H1 (cell line): ENCODE results near the gene GMCL2. TPM values are rescaled to one million over a fixed set of nuclear protein-coding genes. Genes with fewer than 3 reads are reported as not detected.

Experiments
- CTCF ChIA-PET: fragments of 300-600 bp; sonication (Branson Sonifier 250); formaldehyde crosslinking; loops from one replicate; lab custom pipeline; 2021; ENCODE audit not compliant: partially characterized antibody; lab: Charles Lee
- POLR2A ChIA-PET: fragments of 300-600 bp; sonication (Branson Sonifier 250); formaldehyde crosslinking; loops from one replicate; lab custom pipeline; 2021; ENCODE audit warnings: inconsistent platforms; ENCODE audit not compliant: partially characterized antibody; lab: Charles Lee
- DNase-seq, 2 experiments: peaks; one replicate each; pipeline versions ENCODE4 v3.0.0 to v3.0.0-alpha.2; 2010 to 2022; ENCODE audit warnings: low spot score in 2 of 2, low read depth in 1 of 2, mixed read lengths in 1 of 2
- FAIRE-seq: peaks from 2 replicates; lab custom pipeline; 2011; peaks lifted over from hg19 to GRCh38; lab: Jason Lieb, UNC
- H2AFZ ChIP-seq: 2 replicates; pipeline ENCODE4 v1.8.1; 2012; ENCODE audit warnings: low read length, inconsistent platforms
- H2AK5ac ChIP-seq: 2 replicates; pipeline ENCODE4 v1.6.1; 2013; ENCODE audit warnings: low read depth, low read length
- H2BK120ac ChIP-seq: replicated peaks from 2 replicates; pipeline ENCODE3; 2013; ENCODE audit warnings: low read depth, low read length, inconsistent platforms
- H2BK12ac ChIP-seq: 2 replicates; pipeline ENCODE4 v1.6.1; 2013; ENCODE audit warnings: low read depth, low read length
- H2BK15ac ChIP-seq: 2 replicates; pipeline ENCODE4 v1.6.1; 2013; ENCODE audit warnings: low read length
- H2BK20ac ChIP-seq: 2 replicates; pipeline ENCODE4 v1.6.1; 2013; ENCODE audit warnings: low read length
- H2BK5ac ChIP-seq: 2 replicates; pipeline ENCODE4 v1.6.1; 2013; ENCODE audit warnings: low read depth, low read length
- H3K14ac ChIP-seq: 2 replicates; pipeline ENCODE4 v1.6.1; 2013; ENCODE audit warnings: inconsistent platforms; ENCODE audit not compliant: insufficient read length
- H3K18ac ChIP-seq: 2 replicates; pipeline ENCODE4 v1.6.1; 2013; ENCODE audit warnings: low read length; ENCODE audit errors: extremely low read depth
- H3K23ac ChIP-seq: 2 replicates; pipeline ENCODE4 v1.6.1; 2013; ENCODE audit warnings: inconsistent platforms; ENCODE audit not compliant: insufficient read length
- H3K23me2 ChIP-seq: 2 replicates; pipeline ENCODE4 v1.6.1; 2013; ENCODE audit warnings: low read depth, low read length
- H3K27ac ChIP-seq: 2 replicates; pipeline ENCODE4 v1.6.1; 2011; ENCODE audit warnings: low read depth, low read length, inconsistent platforms
- H3K27me3 ChIP-seq, 4 experiments: replicated peaks in 1 of 4; 1 replicate in 1 of 4; 2 replicates in 3 of 4; pipeline versions ENCODE4 v1.6.1 to v1.8.1; 2011 to 2013; ENCODE audit warnings: low read length in 3 of 4, mild to moderate bottlenecking in 3 of 4, inconsistent platforms in 2 of 4, mixed read lengths in 2 of 4, moderate library complexity in 1 of 4; ENCODE audit not compliant: control insufficient read depth in 3 of 4, insufficient read depth in 3 of 4; ENCODE audit errors: extremely low read depth in 1 of 4
- H3K36me3 ChIP-seq, 4 experiments: 2 replicates each; pipeline versions ENCODE4 v1.6.1 to v1.8.1; 2011 to 2013; ENCODE audit warnings: mild to moderate bottlenecking in 4 of 4, low read length in 3 of 4, moderate library complexity in 2 of 4, control low read depth in 1 of 4, inconsistent platforms in 1 of 4; ENCODE audit not compliant: insufficient read depth in 4 of 4, control insufficient read depth in 2 of 4
- H3K4ac ChIP-seq: replicated peaks from 2 replicates; pipeline ENCODE3; 2013; ENCODE audit warnings: low read length, low read depth, mixed read lengths, inconsistent platforms; ENCODE audit not compliant: insufficient read length
- H3K4me1 ChIP-seq, 4 experiments: replicated peaks in 1 of 4; 1 replicate in 1 of 4; 2 replicates in 3 of 4; pipeline versions ENCODE4 v1.6.1 to v1.8.1; 2011 to 2013; ENCODE audit warnings: low read length in 3 of 4, inconsistent platforms in 2 of 4, mixed read lengths in 1 of 4; ENCODE audit not compliant: insufficient read depth in 4 of 4, control insufficient read depth in 3 of 4
- H3K4me2 ChIP-seq, 2 experiments: 2 replicates each; pipeline versions ENCODE4 v1.6.1 to v1.8.1; 2011 to 2013; ENCODE audit warnings: low read depth in 2 of 2, low read length in 2 of 2, control low read depth in 1 of 2, inconsistent platforms in 1 of 2, mild to moderate bottlenecking in 1 of 2; ENCODE audit not compliant: insufficient read depth in 1 of 2
- H3K4me3 ChIP-seq, 4 experiments: fragments of 200-600, 300-600 bp in 1 of 4; sonication (generic), shearing (Covaris generic), sonication (Bioruptor Twin) in 1 of 4; 2 replicates each; pipeline versions ENCODE4 v1.5.1 to v1.8.1; 2011 to 2016; ENCODE audit warnings: low read length in 4 of 4, low read depth in 3 of 4, control low read depth in 2 of 4, inconsistent platforms in 2 of 4, mild to moderate bottlenecking in 2 of 4, mixed read lengths in 1 of 4, moderate library complexity in 1 of 4; ENCODE audit not compliant: insufficient read depth in 2 of 4; ENCODE audit errors: extremely low read depth in 1 of 4
- H3K56ac ChIP-seq: replicated peaks from 2 replicates; pipeline ENCODE3; 2013; ENCODE audit warnings: low read depth, mild to moderate bottlenecking, mixed read lengths, low read length, inconsistent platforms; ENCODE audit not compliant: insufficient read length
- H3K79me1 ChIP-seq: 2 replicates; pipeline ENCODE4 v1.6.1; 2013; ENCODE audit warnings: low read depth, low read length, control low read depth
- H3K79me2 ChIP-seq, 2 experiments: 2 replicates each; pipeline versions ENCODE4 v1.6.1 to v1.8.1; 2012 to 2013; ENCODE audit warnings: low read length in 2 of 2, mild to moderate bottlenecking in 2 of 2, inconsistent platforms in 1 of 2; ENCODE audit not compliant: insufficient read depth in 2 of 2, control insufficient read depth in 1 of 2
- H3K9ac ChIP-seq, 4 experiments: replicated peaks in 1 of 4; 1 replicate in 1 of 4; 2 replicates in 3 of 4; pipeline versions ENCODE4 v1.6.1 to v1.8.1; 2011 to 2013; ENCODE audit warnings: low read depth in 3 of 4, low read length in 3 of 4, control low read depth in 2 of 4, mild to moderate bottlenecking in 2 of 4, moderate library complexity in 2 of 4, inconsistent platforms in 1 of 4; ENCODE audit errors: extremely low read depth in 1 of 4
- H3K9me3 ChIP-seq, 2 experiments: 2 replicates each; pipeline versions ENCODE4 v1.6.1 to v1.8.1; 2012 to 2013; ENCODE audit warnings: mild to moderate bottlenecking in 2 of 2, moderate library complexity in 2 of 2, control low read depth in 1 of 2, inconsistent platforms in 1 of 2, low read depth in 1 of 2, low read length in 1 of 2, mixed read lengths in 1 of 2; ENCODE audit not compliant: insufficient read depth in 2 of 2
- H4K20me1 ChIP-seq, 2 experiments: replicated peaks in 1 of 2; 2 replicates each; pipeline versions ENCODE3 to v1.8.1; 2011 to 2013; ENCODE audit warnings: inconsistent platforms in 2 of 2, low read length in 2 of 2, mild to moderate bottlenecking in 1 of 2; ENCODE audit not compliant: insufficient read depth in 2 of 2, control insufficient read depth in 1 of 2
- H4K5ac ChIP-seq: 2 replicates; pipeline ENCODE4 v1.6.1; 2013; ENCODE audit warnings: low read length, low read depth, mixed read lengths, inconsistent platforms; ENCODE audit not compliant: insufficient read length
- H4K8ac ChIP-seq: 2 replicates; pipeline ENCODE4 v1.8.0; 2013; ENCODE audit warnings: mild to moderate bottlenecking, moderate library complexity, low read length, inconsistent platforms; ENCODE audit not compliant: insufficient read depth; ENCODE audit errors: extremely low read depth
- H4K91ac ChIP-seq: replicated peaks from 2 replicates; pipeline ENCODE3; 2013; ENCODE audit warnings: low read length, mixed read lengths, inconsistent platforms; ENCODE audit not compliant: insufficient read length
- EZH2 ChIP-seq: fragments of 200-600 bp; sonication (generic); IDR thresholded peaks from 2 replicates; pipeline ENCODE4 v1.7.1; 2012; ENCODE audit warnings: low read depth, mild to moderate bottlenecking, moderate library complexity, low read length, inconsistent platforms; ENCODE audit not compliant: severe bottlenecking
- JUN ChIP-seq: IDR thresholded peaks from 2 replicates; pipeline ENCODE4 v1.6.1; 2011; ENCODE audit warnings: low read depth, mild to moderate bottlenecking, improper control_type of control experiment, low read length
- JUND ChIP-seq: IDR thresholded peaks from 2 replicates; pipeline ENCODE4 v1.6.1; 2011; ENCODE audit warnings: mild to moderate bottlenecking, improper control_type of control experiment, low read length
- MAX ChIP-seq: IDR thresholded peaks from 2 replicates; pipeline ENCODE4 v1.6.1; 2012; ENCODE audit warnings: inconsistent platforms
- NANOG ChIP-seq: IDR thresholded peaks from 2 replicates; pipeline ENCODE4 v1.6.1; 2011; ENCODE audit warnings: low read length, low read depth, mild to moderate bottlenecking, inconsistent platforms; ENCODE audit not compliant: insufficient read depth, poor library complexity, severe bottlenecking
- TCF12 ChIP-seq: IDR thresholded peaks from 2 replicates; pipeline ENCODE4 v1.6.1; 2011; ENCODE audit warnings: low read depth, mild to moderate bottlenecking, low read length
- WGBS, 2 experiments: shearing (Covaris generic) in 1 of 2; methylation state at CpG; one replicate each; pipeline versions ENCODE4 v1.1.6 to v1.1.7; 2013 to 2015; ENCODE audit warnings: low lambda C conversion rate in 2 of 2, mixed read lengths in 2 of 2, inconsistent platforms in 1 of 2, low coverage in 1 of 2, missing lambda C conversion rate in 1 of 2; ENCODE audit not compliant: insufficient replicate concordance in 2 of 2, insufficient coverage in 1 of 2, insufficient read length in 1 of 2; ENCODE audit errors: extremely low coverage in 1 of 2, missing lambda C conversion rate in 1 of 2; 5-methylcytosine and 5-hydroxymethylcytosine counted together
- polyA plus RNA-seq, 7 experiments: library from polyadenylated mRNA; depleted of rRNA in 3 of 7; stranded (reverse) in 5 of 7; unstranded in 2 of 7; fragments of >200 nt in 5 of 7; fragments of 200-250 nt in 2 of 7; gene quantifications; 1 replicate in 5 of 7; 2 replicates in 1 of 7; 4 replicates in 1 of 7; pipeline versions ENCODE4 v1.2.1 to v1.2.3, GENCODE V29; 2011 to 2013; ENCODE audit warnings: missing spikeins in 2 of 7, mixed read lengths in 2 of 7
- total RNA-seq: library from RNA; stranded (reverse); fragmentation: NEBNext Ultra II Directional; extraction: Animal tissue kit (Norgen Biotek cat#: 25700); gene quantifications from 2 replicates; pipeline ENCODE4 v1.2.1, GENCODE V29; 2021
- TF ChIP-seq, protein P1 (sequence below): IDR thresholded peaks from 2 replicates; pipeline ENCODE4 v1.6.1; 2012; ENCODE audit warnings: low read length, inconsistent platforms
- TF ChIP-seq, protein P2 (sequence below): IDR thresholded peaks from 2 replicates; pipeline ENCODE4 v1.6.1; 2011; ENCODE audit warnings: low read depth, mild to moderate bottlenecking, low read length; ENCODE audit not compliant: insufficient read depth

The GMCL2 gene
- total and polyA plus RNA-seq, 2 of the 8 experiments (the other 6 are each of a cell fraction or from before 2014, with no cell fraction given), result 0.13 TPM; not detected in 1

- H3K14ac ChIP-seq, result no peak overlapping the region
- H2BK120ac ChIP-seq, result no peak overlapping the region
- H4K8ac ChIP-seq, result peak overlapping the region; percentile 100; the same call in 1 of the 2 replicates
- H3K18ac ChIP-seq, result peak overlapping the region; percentile 83; the same call in 1 of the 2 replicates
- H3K79me1 ChIP-seq, result peaks cover 20% of the 10 kb centered on the region
- no peak overlapping the region for H2AFZ ChIP-seq
- peaks cover 0 to 10% (median 4%) of the 10 kb centered on the region in 4 experiments; a peak in 5 of 7 replicates for H3K4me1 ChIP-seq
- H3K9ac ChIP-seq, result peak overlapping the region; percentile 97 to 99 (median 99)
- H2BK20ac ChIP-seq, result no peak overlapping the region
- H4K5ac ChIP-seq, result no peak overlapping the region
- peak overlapping the region; percentile 93 to 100 (median 100) for H3K4me3 ChIP-seq
- ChIA-PET POLR2A (interaction anchor here (0.6 to 31.3 kb wide), 21 partner anchors 10 to 342 kb away, joined by 3 to 985 read pairs (median 5); partner anchors contain the start of genes GMCL2, NHP2 and PHYKPL), CTCF (interaction anchor here (0.7 to 3.3 kb wide), 6 partner anchors 8 to 714 kb away, joined by 3 to 20 read pairs (median 4); no protein-coding TSS in a partner anchor)
- H3K27ac ChIP-seq, result peak overlapping the region; percentile 95
- H3K23me2 ChIP-seq, result peaks cover 4% of the 10 kb centered on the region
- peak overlapping the region; percentile 79 for H4K91ac ChIP-seq
- no peaks in the 10 kb centered on the region for H3K27me3 ChIP-seq
- DNase-seq, result peak in 1 of 2 experiments; percentile 68
- H4K20me1 ChIP-seq, result peaks cover 41 to 44% of the 10 kb centered on the region in 2 experiments
- peak overlapping the region; percentile 84 to 95 for H3K4me2 ChIP-seq
- H3K56ac ChIP-seq, result no peak overlapping the region
- peaks cover 40 to 49% (median 46%) of the 10 kb centered on the region in 4 experiments for H3K36me3 ChIP-seq
- H3K4ac ChIP-seq, result no peak overlapping the region
- FAIRE-seq, result no peak
- no peak overlapping the region for H3K23ac ChIP-seq
- peaks cover 27 to 49% of the 10 kb centered on the region in 2 experiments for H3K79me2 ChIP-seq
- no peak overlapping the region for H2AK5ac ChIP-seq
- H2BK5ac ChIP-seq, result 0 out of 2 replicates have a peak overlapping the region, but pooled peaks have one; percentile 91
- WGBS, 2 experiments, result 1% methylated on average over 50 of the region's 90 CpGs; no CpG with 5 or more reads in 1 of the 2 experiments
- no peaks in the 10 kb centered on the region for H3K9me3 ChIP-seq
- no peak overlapping the region for H2BK15ac ChIP-seq
- no peak overlapping the region for H2BK12ac ChIP-seq
- no peak for TF ChIP-seq JUND
- TF ChIP-seq, protein P1, sequence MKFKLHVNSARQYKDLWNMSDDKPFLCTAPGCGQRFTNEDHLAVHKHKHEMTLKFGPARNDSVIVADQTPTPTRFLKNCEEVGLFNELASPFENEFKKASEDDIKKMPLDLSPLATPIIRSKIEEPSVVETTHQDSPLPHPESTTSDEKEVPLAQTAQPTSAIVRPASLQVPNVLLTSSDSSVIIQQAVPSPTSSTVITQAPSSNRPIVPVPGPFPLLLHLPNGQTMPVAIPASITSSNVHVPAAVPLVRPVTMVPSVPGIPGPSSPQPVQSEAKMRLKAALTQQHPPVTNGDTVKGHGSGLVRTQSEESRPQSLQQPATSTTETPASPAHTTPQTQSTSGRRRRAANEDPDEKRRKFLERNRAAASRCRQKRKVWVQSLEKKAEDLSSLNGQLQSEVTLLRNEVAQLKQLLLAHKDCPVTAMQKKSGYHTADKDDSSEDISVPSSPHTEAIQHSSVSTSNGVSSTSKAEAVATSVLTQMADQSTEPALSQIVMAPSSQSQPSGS, result no peak; the same call in 1 of the 2 replicates
- TF ChIP-seq MAX, result peak; percentile 69
- TF ChIP-seq TCF12, result no peak
- no peak for TF ChIP-seq JUN
- TF ChIP-seq, protein P2, sequence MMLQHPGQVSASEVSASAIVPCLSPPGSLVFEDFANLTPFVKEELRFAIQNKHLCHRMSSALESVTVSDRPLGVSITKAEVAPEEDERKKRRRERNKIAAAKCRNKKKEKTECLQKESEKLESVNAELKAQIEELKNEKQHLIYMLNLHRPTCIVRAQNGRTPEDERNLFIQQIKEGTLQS, result no peak
- TF ChIP-seq EZH2, result no peak
- no peak for TF ChIP-seq NANOG
Measured at GRCh38 chr5:178204935-178205748, 18.0 kb upstream of the GMCL2 start.
